ENCODE data around the gene KPNA4.

DNA sequence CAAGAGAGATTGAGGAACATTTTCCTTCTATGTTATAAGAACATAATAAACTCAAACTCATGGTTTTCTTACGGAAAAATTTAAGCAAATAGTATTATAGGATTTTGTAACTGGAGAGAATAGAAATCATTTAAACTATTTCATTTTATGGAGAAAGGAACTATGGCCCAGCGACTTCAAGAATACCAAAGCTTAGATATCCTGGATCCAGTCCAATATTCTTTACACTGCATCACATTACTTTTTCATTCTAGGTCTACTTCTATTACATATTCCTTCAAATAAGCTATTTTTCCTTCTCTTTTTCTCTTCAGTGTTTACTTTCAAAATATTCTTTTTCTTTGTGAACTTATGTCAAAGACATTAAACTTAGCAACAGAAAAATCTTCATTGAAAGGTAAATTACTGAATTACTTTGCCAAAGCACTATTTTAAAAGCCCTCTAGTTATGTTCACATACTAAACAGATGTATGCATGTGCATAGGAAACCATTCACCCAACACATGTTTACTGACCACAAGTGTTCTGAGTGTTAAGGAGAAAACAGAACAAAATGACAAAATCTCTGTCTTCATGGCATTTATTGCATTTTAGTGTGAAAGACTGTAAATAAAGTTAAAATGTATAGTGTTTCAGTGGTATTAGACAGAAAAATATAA is 20.4 kb downstream of the KPNA4 start:
- TF ChIP-seq EZH2 (IDR thresholded peaks at IDR 0.05; ENCODE audit: insufficient read depth, poor library complexity, severe bottlenecking) (no peak), EZH2phosphoT487 (IDR thresholded peaks at IDR 0.05; ENCODE audit: insufficient read depth, low read depth) (no peak)

All from GM23248 (cell line).